OCI-LY7 (cell line): ENCODE results near the gene PADI3. TPM values are rescaled to one million over a fixed set of nuclear protein-coding genes. Genes with fewer than 3 reads are reported as not detected.

Experiments
- BruUV-seq: library from RNA; stranded (reverse); fragments of 400-500 nt; replicated peaks from 2 replicates; lab custom pipeline; 2021; lab: Mats Ljungman, UMichigan
- CTCF ChIA-PET: fragments of 300-600 bp; sonication (Branson Sonifier 250); formaldehyde crosslinking; loops from one replicate; lab custom pipeline; 2022; ENCODE audit warnings: antibody characterized with exemption; ENCODE audit not compliant: unreplicated experiment; lab: Charles Lee
- POLR2A ChIA-PET: fragments of 300-600 bp; sonication (Branson Sonifier 250); formaldehyde crosslinking; loops from one replicate; lab custom pipeline; 2022; ENCODE audit warnings: antibody characterized with exemption; lab: Charles Lee
- DNase-seq: peaks from one replicate; pipeline ENCODE4 v3.0.0-alpha.2; 2015; ENCODE audit warnings: low spot score
- H2AFZ ChIP-seq: fragments of 200-600 bp; sonication (generic), shearing (Covaris generic); 2 replicates; pipeline ENCODE4 v1.6.1; 2014; ENCODE audit warnings: mild to moderate bottlenecking, antibody characterized with exemption, low read length, moderate library complexity
- H3K27ac ChIP-seq: fragments of 200-600 bp; sonication (generic); 2 replicates; pipeline ENCODE4 v1.5.1; 2014; ENCODE audit warnings: mixed run types, low read depth, mild to moderate bottlenecking, moderate library complexity, low read length, inconsistent platforms; ENCODE audit not compliant: poor library complexity, severe bottlenecking
- H3K36me3 ChIP-seq: fragments of 200-600 bp; sonication (generic); 2 replicates; pipeline ENCODE4 v1.6.1; 2014; ENCODE audit warnings: mild to moderate bottlenecking, antibody characterized with exemption, low read length, moderate library complexity, mixed read lengths; ENCODE audit not compliant: insufficient read depth
- H3K4me1 ChIP-seq: fragments of 200-600 bp; sonication (generic); 2 replicates; pipeline ENCODE4 v1.5.1; 2014; ENCODE audit warnings: mild to moderate bottlenecking, low read length; ENCODE audit not compliant: insufficient read depth, poor library complexity, severe bottlenecking
- H3K4me2 ChIP-seq: fragments of 200-600 bp; sonication (generic); 2 replicates; pipeline ENCODE4 v1.6.1; 2014; ENCODE audit warnings: mild to moderate bottlenecking, low read length
- H3K4me3 ChIP-seq: fragments of 200-600 bp; sonication (generic); 2 replicates; pipeline ENCODE4 v1.5.1; 2014; ENCODE audit warnings: mild to moderate bottlenecking, low read depth, low read length; ENCODE audit not compliant: poor library complexity, severe bottlenecking
- H3K79me2 ChIP-seq: fragments of 200-600 bp; sonication (generic); 2 replicates; pipeline ENCODE4 v1.6.1; 2016; ENCODE audit warnings: low read depth, mild to moderate bottlenecking, low read length, moderate library complexity, mixed read lengths; ENCODE audit not compliant: insufficient read depth
- H3K9me2 ChIP-seq: fragments of 200-600 bp; sonication (generic); 2 replicates; pipeline ENCODE4 v1.6.1; 2016; ENCODE audit warnings: mild to moderate bottlenecking, low read length, mixed read lengths; ENCODE audit not compliant: insufficient read depth
- H3K9me3 ChIP-seq: fragments of 200-600 bp; sonication (generic); 2 replicates; pipeline ENCODE4 v1.6.1; 2014; ENCODE audit warnings: mild to moderate bottlenecking, mixed run types, low read length, mixed read lengths
- H4K20me1 ChIP-seq: fragments of 200-600 bp; sonication (generic); 2 replicates; pipeline ENCODE4 v1.6.1; 2014; ENCODE audit warnings: mild to moderate bottlenecking, antibody characterized with exemption, low read length, moderate library complexity, mixed read lengths; ENCODE audit not compliant: insufficient read depth
- CTCF ChIP-seq: fragments of 200-600 bp; sonication (generic); conservative IDR thresholded peaks from 2 replicates; pipeline ENCODE4 v1.5.1; 2014; ENCODE audit warnings: mild to moderate bottlenecking, antibody characterized with exemption, low read length, moderate library complexity, mixed read lengths
- EZH2phosphoT487 ChIP-seq: fragments of 200-600 bp; sonication (generic); IDR thresholded peaks from 2 replicates; pipeline ENCODE4 v1.6.1; 2018; ENCODE audit warnings: low read depth, borderline replicate concordance, mild to moderate bottlenecking, mixed run types, antibody characterized with exemption, low read length, moderate library complexity, mixed read lengths
- intact Hi-C: fragments of 100-400 bp; cut with micrococcal nuclease; formaldehyde crosslinking; loops from one replicate; pipeline ENCODE4 v1.10.0; 2022; ENCODE audit not compliant: unreplicated experiment
- total RNA-seq, 2 experiments: library from RNA; depleted of rRNA in 1 of 2; stranded (reverse); fragments of >200 nt in 1 of 2; shearing (Covaris generic) in 1 of 2; gene quantifications; 2 replicates each; pipeline ENCODE4 v1.2.3, GENCODE V29; 2014 to 2022

The PADI3 gene
- total RNA-seq, 2 experiments from 2014 or later, result not detected

- Histone ChIP-seq H2AFZ (no peak overlapping the region), H3K9me3 (no peaks in the 10 kb centered on the region), H4K20me1 (no peaks in the 10 kb centered on the region), H3K9me2 (no peaks in the 10 kb centered on the region), H3K79me2 (no peaks in the 10 kb centered on the region), H3K4me3 (no peak overlapping the region), H3K27ac (no peak overlapping the region), H3K36me3 (no peaks in the 10 kb centered on the region), H3K4me2 (no peak overlapping the region), H3K4me1 (no peaks in the 10 kb centered on the region)
- ChIA-PET POLR2A (no interaction called here), CTCF (no interaction called here)
- TF ChIP-seq EZH2phosphoT487 (no peak), CTCF (no peak)
- DNase-seq, result no peak
- intact Hi-C loops, result no loop called here
- no TSS peak for BruUV-seq
Measured at GRCh38 chr1:17251246-17251645, 2.3 kb downstream of the PADI3 start.

- Histone ChIP-seq H3K4me2 (no peak overlapping the region), H3K79me2 (no peaks in the 10 kb centered on the region), H3K36me3 (no peaks in the 10 kb centered on the region), H2AFZ (no peak overlapping the region), H3K27ac (no peak overlapping the region), H3K9me2 (no peaks in the 10 kb centered on the region), H3K4me1 (no peaks in the 10 kb centered on the region), H3K4me3 (no peak overlapping the region), H4K20me1 (no peaks in the 10 kb centered on the region), H3K9me3 (no peaks in the 10 kb centered on the region)
- intact Hi-C loops, result no loop called here
- TF ChIP-seq CTCF (no peak), EZH2phosphoT487 (no peak)
- BruUV-seq, result no TSS peak
- DNase-seq, result no peak
- ChIA-PET CTCF (no interaction called here), POLR2A (no interaction called here)
Measured at GRCh38 chr1:17251701-17252376, 2.9 kb downstream of the PADI3 start.

- BruUV-seq, result no TSS peak
- Histone ChIP-seq H3K4me3 (no peak overlapping the region), H3K4me2 (no peak overlapping the region), H3K79me2 (no peaks in the 10 kb centered on the region), H2AFZ (no peak overlapping the region), H4K20me1 (no peaks in the 10 kb centered on the region), H3K9me3 (no peaks in the 10 kb centered on the region), H3K9me2 (no peaks in the 10 kb centered on the region), H3K36me3 (no peaks in the 10 kb centered on the region), H3K27ac (no peak overlapping the region), H3K4me1 (no peaks in the 10 kb centered on the region)
- no peak for TF ChIP-seq CTCF
- TF ChIP-seq EZH2phosphoT487, result no peak
- CTCF ChIA-PET, result no interaction called here
- DNase-seq, result no peak
- intact Hi-C loops, result no loop called here
- POLR2A ChIA-PET, result interaction anchor here (1.2 kb wide), 1 partner anchor 11 kb away, joined by 3 read pairs; no protein-coding TSS in a partner anchor
Measured at GRCh38 chr1:17255336-17255735, 6.4 kb downstream of the PADI3 start.
